Kidney tubule cell (primary cell): Measurements from ENCODE around the gene SMTNL2.
"Not testable (repeated sequence)": the region's sequence is repeated elsewhere in the genome, so short reads cannot be mapped to it uniquely, and the experiment has no call there.

Experiments used
- DNase-seq: peaks from one replicate; pipeline ENCODE4 v3.0.0-alpha.2; 2018; ENCODE audit warnings: low spot score

SMTNL2 gene

GRCh38 chr17:4585638-4585994, 1.3 kb downstream of the SMTNL2 start:
- no peak for DNase-seq

GRCh38 chr17:4586043-4586442, 1.7 kb downstream of the SMTNL2 start:
- peak; percentile 48 for DNase-seq

- DNase-seq = no peak
Observed at GRCh38 chr17:4587195-4587594, 2.9 kb downstream of the SMTNL2 start.

GRCh38 chr17:4587803-4588202, 3.5 kb downstream of the SMTNL2 start:
- DNase-seq = no peak

- DNase-seq = no peak
Observed at GRCh38 chr17:4588391-4588790, 4.1 kb downstream of the SMTNL2 start.

- no peak for DNase-seq
Observed at GRCh38 chr17:4588898-4589625, 4.7 kb downstream of the SMTNL2 start.

GRCh38 chr17:4590042-4590441, 5.7 kb downstream of the SMTNL2 start:
- not testable (repeated sequence) for DNase-seq

GRCh38 chr17:4590981-4591453, 6.7 kb downstream of the SMTNL2 start:
- no peak for DNase-seq

GRCh38 chr17:4591529-4591928, 7.2 kb downstream of the SMTNL2 start:
- peak; percentile 53 for DNase-seq

- no peak for DNase-seq
Observed at GRCh38 chr17:4592240-4593005, 8.1 kb downstream of the SMTNL2 start.

GRCh38 chr17:4593021-4593421, 8.7 kb downstream of the SMTNL2 start:
- no peak for DNase-seq

- no peak for DNase-seq
Observed at GRCh38 chr17:4594406-4594805, 10.1 kb downstream of the SMTNL2 start.

GRCh38 chr17:4594931-4595684, 10.8 kb downstream of the SMTNL2 start:
- no peak for DNase-seq

GRCh38 chr17:4595685-4596342, 11.5 kb downstream of the SMTNL2 start:
- DNase-seq = not testable (repeated sequence)

GRCh38 chr17:4596636-4597380, 12.5 kb downstream of the SMTNL2 start:
- DNase-seq = no peak

- no peak for DNase-seq
Observed at GRCh38 chr17:4597975-4598374, 13.6 kb downstream of the SMTNL2 start.

GRCh38 chr17:4598776-4599504, 14.6 kb downstream of the SMTNL2 start:
- no peak for DNase-seq

GRCh38 chr17:4599505-4600281, 15.4 kb downstream of the SMTNL2 start:
- DNase-seq = no peak

- no peak for DNase-seq
Observed at GRCh38 chr17:4600563-4600962, 16.2 kb downstream of the SMTNL2 start.

- no peak for DNase-seq
Observed at GRCh38 chr17:4601326-4601725, 17.0 kb downstream of the SMTNL2 start.
